Aorta (tissue), 5 donors: ENCODE measurements around the gene BMP4. TPM values are rescaled to one million over a fixed set of nuclear protein-coding genes. Genes with fewer than 3 reads are reported as not detected.

Experiments used
- ATAC-seq: fragments of 200-7000 bp; cut with Tn5 transposase; one replicate; pipeline ENCODE4 v1.9.1; 2022; ENCODE audit warnings: moderate library complexity; ENCODE audit not compliant: low FRiP score
- DNase-seq, 2 donors: peaks; one replicate each; pipeline ENCODE4 v3.0.0-alpha.2; 2020
- H3K27ac ChIP-seq, 2 donors: one replicate each; pipeline ENCODE4 v1.5.1; 2013; ENCODE audit warnings: low read length in 2 of 2, mild to moderate bottlenecking in 2 of 2, moderate library complexity in 2 of 2, control low read depth in 1 of 2, inconsistent platforms in 1 of 2, low read depth in 1 of 2
- H3K27me3 ChIP-seq, 2 donors: one replicate each; pipeline ENCODE4 v1.6.1; 2013; ENCODE audit warnings: control low read depth in 1 of 2, low read length in 1 of 2, mild to moderate bottlenecking in 1 of 2, moderate library complexity in 1 of 2; ENCODE audit not compliant: insufficient read depth in 2 of 2, control insufficient read depth in 1 of 2
- H3K36me3 ChIP-seq, 2 donors: one replicate each; pipeline ENCODE4 v1.6.1; 2013; ENCODE audit warnings: control low read depth in 1 of 2, low read length in 1 of 2, mild to moderate bottlenecking in 1 of 2; ENCODE audit not compliant: insufficient read depth in 2 of 2, control insufficient read depth in 1 of 2
- H3K4me1 ChIP-seq, 2 donors: one replicate each; pipeline ENCODE4 v1.6.1; 2013; ENCODE audit warnings: low read length in 2 of 2, control low read depth in 1 of 2, mild to moderate bottlenecking in 1 of 2, moderate library complexity in 1 of 2; ENCODE audit not compliant: insufficient read depth in 2 of 2, control insufficient read depth in 1 of 2
- H3K4me3 ChIP-seq, 2 donors: one replicate each; pipeline ENCODE4 v1.5.1; 2013; ENCODE audit warnings: low read length in 2 of 2, control low read depth in 1 of 2, mild to moderate bottlenecking in 1 of 2
- H3K9me3 ChIP-seq: one replicate; pipeline ENCODE4 v1.6.1; 2013; ENCODE audit warnings: mild to moderate bottlenecking, low read length; ENCODE audit not compliant: control insufficient read depth
- WGBS, 2 donors: extraction: QIAGEN DNeasy Blood & Tissue Kit; methylation state at CpG; one replicate each; pipeline ENCODE4 v1.1.7; 2013; 5-methylcytosine and 5-hydroxymethylcytosine counted together
- intact Hi-C, 2 donors: fragments of 100-400 bp; cut with DNase I; formaldehyde crosslinking; loops; one replicate each; pipeline versions ENCODE4 v1.14.2 to v1.15.0; 2022
- polyA plus RNA-seq, 2 donors: library from polyadenylated mRNA; stranded (reverse); fragments of 200-250 nt; gene quantifications; one replicate each; pipeline ENCODE4 v1.2.3, GENCODE V29; 2013
- total RNA-seq, 2 donors: library from RNA; stranded (reverse); fragmentation: NEBNext Ultra II Directional; extraction: Animal tissue kit (Norgen Biotek cat#: 25700); gene quantifications; one replicate each; pipeline ENCODE4 v1.2.1, GENCODE V29; 2021
- donor health status: healthy with polysubstance abuse.
- donor health status: Bipolar disorder and iron deficiency.
- donor health status: DM: no; HTN: no; CAD: no.
- donor health status: DM: no; HTN: no; CAD: no.
- donor health status: DM: yes; HTN: yes; CAD: no.

BMP4 gene
- total and polyA plus RNA-seq, 4 donors: 7.8 to 28.5 (median 12.8) TPM

GRCh38 chr14:53971521-53971920, 14.9 kb upstream of the BMP4 start:
- WGBS, 2 donors: 91 to 92% methylated on average over 4 of the region's 4 CpGs
- Histone ChIP-seq H3K4me3 (no peak overlapping the region), H3K27me3 (no peaks in the 10 kb centered on the region), H3K4me1 (no peaks in the 10 kb centered on the region), H3K27ac (no peak overlapping the region), H3K9me3 (no peaks in the 10 kb centered on the region), H3K36me3 (no peaks in the 10 kb centered on the region)
- DNase-seq: no peak
- intact Hi-C loops: no loop called here
- no peak for ATAC-seq

GRCh38 chr14:53969326-53969725, 12.7 kb upstream of the BMP4 start:
- Histone ChIP-seq H3K4me1 (no peaks in the 10 kb centered on the region), H3K27me3 (no peaks in the 10 kb centered on the region), H3K36me3 (no peaks in the 10 kb centered on the region), H3K9me3 (no peaks in the 10 kb centered on the region), H3K4me3 (no peak overlapping the region), H3K27ac (no peak overlapping the region)
- ATAC-seq: no peak
- intact Hi-C loops: no loop called here
- no peak for DNase-seq

GRCh38 chr14:53968726-53969125, 12.1 kb upstream of the BMP4 start:
- no peaks in the 10 kb centered on the region for H3K36me3 ChIP-seq
- no peak overlapping the region for H3K27ac ChIP-seq
- H3K4me3 ChIP-seq: no peak overlapping the region
- intact Hi-C loops: no loop called here
- H3K9me3 ChIP-seq: no peaks in the 10 kb centered on the region
- no peaks in the 10 kb centered on the region for H3K27me3 ChIP-seq
- WGBS, 2 donors: 95% methylated on average over 3 of the region's 3 CpGs
- no peaks in the 10 kb centered on the region for H3K4me1 ChIP-seq
- ATAC-seq: no peak
- DNase-seq: no peak

- H3K27me3 ChIP-seq: no peaks in the 10 kb centered on the region
These were observed 11.0 kb upstream of the BMP4 start for GRCh38 chr14:53967606-53968005.

GRCh38 chr14:53964249-53964648, 7.6 kb upstream of the BMP4 start:
- DNase-seq: no peak
- intact Hi-C loops: no loop called here
- WGBS, 2 donors: 91 to 93% methylated on average over 4 of the region's 4 CpGs
- Histone ChIP-seq H3K4me3 (peak overlapping the region in 1 of 2 donors; percentile 19), H3K9me3 (no peaks in the 10 kb centered on the region), H3K36me3 (no peaks in the 10 kb centered on the region), H3K27me3 (no peaks in the 10 kb centered on the region), H3K4me1 (no peaks in the 10 kb centered on the region), H3K27ac (no peak overlapping the region)
- ATAC-seq: no peak

More at GRCh38 chr14:53967606-53968005, 11.0 kb upstream of the BMP4 start:
- 58 to 67% methylated on average over 2 of the region's 2 CpGs for WGBS, 2 donors
- ATAC-seq (no peak), DNase-seq (no peak)
- intact Hi-C loops: no loop called here
- Histone ChIP-seq H3K4me1 (no peaks in the 10 kb centered on the region), H3K9me3 (no peaks in the 10 kb centered on the region), H3K27ac (no peak overlapping the region), H3K36me3 (no peaks in the 10 kb centered on the region), H3K4me3 (no peak overlapping the region)

- intact Hi-C loops: no loop called here
- H3K27ac ChIP-seq: no peak overlapping the region
- no peaks in the 10 kb centered on the region for H3K9me3 ChIP-seq
- H3K27me3 ChIP-seq: no peaks in the 10 kb centered on the region
- H3K36me3 ChIP-seq: no peaks in the 10 kb centered on the region
- peak; percentile 78 for ATAC-seq
- H3K4me1 ChIP-seq: no peaks in the 10 kb centered on the region
- peak overlapping the region; percentile 0 to 34 for H3K4me3 ChIP-seq
- 5 to 6% methylated on average over 55 of the region's 55 CpGs for WGBS, 2 donors
- DNase-seq: peak; percentile 59 to 82
These were observed 6.9 kb upstream of the BMP4 start for GRCh38 chr14:53963320-53964227.

GRCh38 chr14:53962953-53963319, 6.3 kb upstream of the BMP4 start:
- no peaks in the 10 kb centered on the region for H3K4me1 ChIP-seq
- DNase-seq: no peak
- intact Hi-C loops: no loop called here
- H3K27me3 ChIP-seq: no peaks in the 10 kb centered on the region
- ATAC-seq: no peak
- WGBS, 2 donors: 69 to 79% methylated on average over 6 of the region's 6 CpGs
- H3K36me3 ChIP-seq: no peaks in the 10 kb centered on the region
- H3K27ac ChIP-seq: no peak overlapping the region
- no peaks in the 10 kb centered on the region for H3K9me3 ChIP-seq
- no peak overlapping the region for H3K4me3 ChIP-seq

- Histone ChIP-seq H3K27ac (no peak overlapping the region), H3K9me3 (no peaks in the 10 kb centered on the region), H3K4me3 (no peak overlapping the region), H3K36me3 (no peaks in the 10 kb centered on the region), H3K27me3 (no peaks in the 10 kb centered on the region), H3K4me1 (no peaks in the 10 kb centered on the region)
- intact Hi-C loops: loop anchor here (5.0 to 10.0 kb wide), 3 partner anchors 214 to 376 kb away; no protein-coding TSS in a partner anchor
- no peak for ATAC-seq
- 92 to 99% methylated on average over 2 of the region's 2 CpGs for WGBS, 2 donors
- no peak for DNase-seq
These were observed 2.0 kb upstream of the BMP4 start for GRCh38 chr14:53958628-53959027.

- intact Hi-C loops: loop anchor here (5.0 to 10.0 kb wide), 3 partner anchors 215 to 377 kb away; no protein-coding TSS in a partner anchor
- H3K27me3 ChIP-seq: no peaks in the 10 kb centered on the region
- ATAC-seq: no peak
These were observed 1.1 kb upstream of the BMP4 start for GRCh38 chr14:53957739-53958138.

More at GRCh38 chr14:53957739-53958138, 1.1 kb upstream of the BMP4 start:
- Histone ChIP-seq H3K4me3 (no peak overlapping the region), H3K4me1 (no peaks in the 10 kb centered on the region), H3K27ac (no peak overlapping the region), H3K9me3 (no peaks in the 10 kb centered on the region), H3K36me3 (no peaks in the 10 kb centered on the region)
- DNase-seq: no peak
